SKM-1 (cell line): ENCODE data around the gene MAGEA9B.
A peak's percentile ranks its signal among the peaks of the same experiment; 100 is the strongest.
"Not testable (repeated sequence)": the region's sequence is repeated elsewhere in the genome, so short reads cannot be mapped to it uniquely, and the experiment has no call there.

Experiments
- DNase-seq: peaks from one replicate; lab custom pipeline; 2025; ENCODE audit not compliant: unreplicated experiment; lab: John Stamatoyannopoulos, UW

Gene MAGEA9B

DNA sequence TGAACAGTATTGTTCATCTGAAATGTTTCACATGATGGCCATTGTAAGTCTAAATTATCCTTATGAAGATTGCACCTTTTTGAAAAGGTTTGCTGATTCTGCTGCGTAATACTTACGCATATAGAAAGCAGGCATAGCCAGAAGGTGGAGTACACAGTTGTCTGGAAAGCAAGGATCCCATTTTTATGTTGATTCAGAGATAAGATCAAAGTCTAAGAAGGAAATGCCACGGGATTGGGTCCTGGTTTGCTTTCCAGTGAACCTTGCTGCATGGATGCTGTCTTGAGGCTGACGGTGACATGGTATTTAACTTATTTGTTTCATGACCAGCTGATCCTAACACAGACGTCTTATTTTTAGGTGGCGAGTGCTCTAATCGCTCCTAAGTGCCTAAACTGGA, 15.5 kb downstream of the MAGEA9B start:
- DNase-seq: no peak

DNA sequence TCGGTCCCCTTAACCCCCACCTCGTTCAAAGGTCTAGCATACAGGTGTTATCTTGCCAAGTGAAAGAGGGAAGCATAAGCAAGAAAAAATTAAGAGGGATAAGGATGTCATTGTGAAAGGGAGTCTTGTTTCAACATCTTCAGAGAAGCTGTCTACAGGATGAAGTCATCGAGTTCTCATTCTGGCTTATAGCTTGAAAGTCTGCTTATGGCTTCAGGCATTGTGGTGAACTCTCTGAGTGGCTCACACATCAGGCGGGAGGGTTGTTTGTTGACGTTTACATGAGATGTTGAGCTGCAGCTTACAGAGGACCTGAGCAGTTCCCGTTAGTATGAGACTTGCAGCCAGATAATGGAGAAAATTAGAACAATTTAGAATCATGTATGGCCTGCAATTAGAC, 16.6 kb downstream of the MAGEA9B start:
- DNase-seq: peak; percentile 11

DNA sequence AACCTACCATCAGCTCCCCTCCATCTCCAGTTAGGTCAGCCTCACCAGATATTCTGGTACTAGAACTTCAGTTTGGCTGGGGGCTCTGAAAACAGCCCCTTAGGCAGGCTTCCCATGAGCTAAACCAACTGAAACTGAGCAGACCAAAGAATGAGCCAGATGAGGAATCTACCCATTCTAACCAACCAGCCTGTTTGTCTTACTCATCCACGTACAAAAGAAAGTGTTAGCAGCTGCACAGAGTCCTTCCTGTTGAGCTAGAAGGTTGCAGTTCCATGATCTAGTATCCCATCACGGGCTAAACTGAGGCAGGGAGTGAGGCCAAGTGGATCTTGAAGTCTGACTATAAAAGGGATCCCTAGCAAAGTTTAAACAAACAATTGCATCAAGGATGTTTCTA, 17.5 kb downstream of the MAGEA9B start:
- DNase-seq: no peak

DNA sequence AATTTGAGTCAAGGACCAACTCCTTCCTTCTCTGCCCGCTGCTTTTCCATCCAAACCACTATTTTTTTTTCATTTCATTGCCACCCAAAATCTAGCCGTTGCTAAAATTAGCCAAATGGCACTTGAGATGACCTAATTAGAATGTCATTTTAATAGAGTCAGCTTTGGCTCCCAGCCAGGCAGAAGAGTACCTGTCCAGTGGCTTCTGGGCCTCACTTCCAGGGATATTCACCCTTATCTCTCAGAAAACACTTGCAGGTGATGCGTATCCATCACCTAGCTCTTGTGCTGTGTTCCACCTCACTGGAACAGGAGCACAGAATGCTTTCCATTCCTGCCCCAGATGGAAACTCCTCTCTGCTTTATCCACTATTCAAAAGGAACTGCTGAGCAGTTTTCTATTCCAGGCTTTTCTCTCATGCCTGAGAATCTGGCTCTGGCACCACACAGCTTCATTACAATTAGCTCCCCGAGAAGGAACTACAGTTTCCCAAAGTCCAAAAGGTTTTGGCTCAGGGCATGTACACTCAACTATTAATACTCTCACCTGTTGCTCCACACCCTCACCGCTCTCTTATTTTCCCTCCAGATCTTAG, 18.5 kb downstream of the MAGEA9B start:
- no peak for DNase-seq

DNA sequence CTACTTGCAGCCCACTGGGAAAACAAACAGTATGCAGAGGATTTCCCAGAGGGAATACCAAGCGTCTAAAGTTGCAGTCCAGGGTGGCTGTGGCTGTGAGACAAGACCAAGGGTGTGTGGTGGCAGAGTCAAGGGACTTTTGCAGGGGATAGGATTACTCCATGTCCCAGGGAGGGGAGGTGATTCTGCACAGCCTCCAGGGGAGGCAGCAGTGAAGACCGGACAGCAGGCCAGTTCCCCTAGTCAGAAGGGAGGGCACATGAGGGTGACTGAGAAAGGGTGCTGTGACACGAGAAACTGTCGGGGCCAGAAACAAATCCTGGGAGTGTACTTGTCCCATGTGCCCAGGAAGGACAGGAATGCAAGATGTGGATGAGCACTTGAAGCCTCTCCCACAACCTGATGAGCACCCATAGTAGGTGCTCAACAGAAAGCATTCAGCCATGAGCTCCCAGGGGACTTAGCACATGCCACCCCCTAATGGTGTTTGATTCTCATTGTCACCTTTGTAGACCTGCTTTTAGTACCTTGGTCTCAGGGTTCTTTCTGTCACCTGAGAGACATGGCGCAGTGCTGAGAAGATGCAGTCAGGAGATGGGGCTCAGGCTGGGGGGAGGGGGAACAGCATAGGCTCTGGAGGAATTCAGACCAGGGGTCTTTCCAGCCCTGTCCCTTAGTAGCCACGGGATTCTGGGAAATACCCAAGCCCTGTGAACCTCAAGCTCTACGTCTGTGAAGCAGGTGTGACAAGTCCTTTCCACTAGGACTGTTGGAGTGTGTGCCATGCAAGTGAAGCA, 19.4 kb downstream of the MAGEA9B start:
- DNase-seq: no peak

DNA sequence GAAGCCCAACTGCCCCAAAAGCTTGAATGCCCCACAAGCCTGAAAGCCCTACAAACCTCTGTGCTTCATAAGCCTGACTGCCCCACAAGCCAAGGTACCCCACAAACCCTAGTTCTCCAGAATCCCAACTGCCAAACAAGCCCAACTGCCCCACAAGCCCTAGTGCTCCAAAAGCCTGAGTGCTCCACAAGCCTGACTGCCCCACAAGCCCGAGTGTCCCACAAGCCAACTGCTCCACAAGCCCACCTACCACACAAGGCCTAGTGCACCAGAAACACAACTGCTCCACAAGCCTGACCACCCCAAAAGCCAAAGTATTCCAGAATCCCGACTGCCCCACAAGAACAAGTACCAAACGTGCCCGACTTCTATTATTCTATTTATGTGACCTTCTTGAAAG, 23.9 kb downstream of the MAGEA9B start:
- DNase-seq: no peak

DNA sequence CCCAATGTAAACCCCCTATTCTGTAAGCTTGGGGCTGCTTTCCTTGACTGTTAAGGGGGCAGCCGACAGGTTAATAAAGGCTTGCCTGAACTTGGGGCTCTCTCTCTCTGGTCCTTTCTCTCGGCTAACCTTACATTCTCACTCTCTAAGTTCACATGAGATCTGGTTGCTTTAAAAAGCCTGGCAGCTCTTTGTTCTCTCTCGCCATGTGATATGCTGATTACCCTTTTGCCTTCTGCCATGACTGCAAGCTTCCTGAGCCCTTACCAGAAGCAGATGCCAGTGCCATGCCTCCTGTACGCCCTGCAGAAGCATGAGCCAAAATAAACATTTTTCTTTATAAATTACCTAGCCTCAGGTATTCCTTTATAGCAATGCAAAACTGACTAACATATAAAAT, 32.0 kb downstream of the MAGEA9B start:
- DNase-seq: not testable (repeated sequence)

DNA sequence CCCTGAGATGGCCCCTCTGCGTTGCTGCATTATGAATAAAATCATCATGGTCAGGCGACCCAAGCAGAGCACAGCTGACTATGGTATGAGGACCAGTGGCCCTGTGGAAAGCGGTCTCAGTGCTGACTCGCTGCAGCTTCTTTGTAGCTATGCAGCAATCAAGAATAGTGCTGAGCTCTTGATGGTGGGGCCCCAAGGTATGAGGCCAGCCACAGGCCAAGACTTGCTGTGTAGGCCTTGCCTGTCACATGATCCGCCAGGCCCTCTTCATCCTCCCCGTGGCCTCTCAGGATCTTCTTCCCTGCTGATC, 35.4 kb downstream of the MAGEA9B start:
- DNase-seq: not testable (repeated sequence)

DNA sequence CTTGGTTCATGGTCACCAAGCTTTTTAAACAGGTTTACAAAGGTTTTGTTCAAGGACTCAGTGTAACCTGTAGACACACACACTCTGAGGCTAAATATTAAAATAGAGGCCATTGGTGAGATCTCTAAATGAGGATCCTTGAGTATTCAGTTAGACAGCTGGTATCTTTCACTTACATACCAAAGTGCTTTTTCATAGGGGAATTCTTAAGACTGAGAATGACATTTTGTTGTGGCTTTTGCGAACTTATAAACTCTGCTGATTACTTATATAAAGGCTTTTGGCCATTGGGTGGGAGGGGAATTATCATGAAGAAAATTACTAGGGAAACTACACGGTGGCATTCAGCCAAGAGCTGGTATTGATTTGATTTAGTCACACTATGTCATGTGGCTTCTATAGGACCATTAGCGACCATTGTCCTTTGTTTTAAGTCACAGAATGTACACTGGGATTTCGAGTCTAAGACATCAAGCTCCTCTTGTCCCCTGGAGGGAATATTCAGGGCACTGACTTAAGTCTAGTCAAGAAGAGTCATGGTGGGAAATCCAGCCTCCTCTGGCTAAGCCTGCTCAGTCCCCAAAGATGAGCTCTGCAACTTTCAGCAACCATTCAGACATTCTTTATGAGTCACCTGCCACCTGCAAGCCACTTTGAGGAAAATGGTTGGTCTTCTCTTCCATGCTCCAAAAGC, 35.9 kb downstream of the MAGEA9B start:
- not testable (repeated sequence) for DNase-seq

DNA sequence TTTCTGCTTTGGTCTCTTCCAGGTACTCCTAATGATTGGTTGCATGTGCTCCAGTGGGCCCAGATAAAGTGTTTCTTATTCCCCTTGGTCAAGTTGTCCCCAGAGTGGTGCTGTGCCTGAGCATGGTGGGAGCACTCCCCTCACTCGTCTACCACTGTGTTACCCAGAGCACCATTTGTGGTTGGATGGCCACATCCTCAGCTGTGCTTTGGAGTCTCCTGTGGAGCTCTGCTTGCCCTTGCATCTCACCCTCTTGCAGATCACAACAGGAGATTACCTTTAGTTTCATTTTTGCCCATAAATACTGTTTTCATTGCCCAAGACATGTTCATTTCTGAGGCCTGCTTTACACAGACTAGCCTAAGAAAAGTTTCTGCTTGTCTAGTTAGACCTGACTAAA, 36.8 kb downstream of the MAGEA9B start:
- not testable (repeated sequence) for DNase-seq

DNA sequence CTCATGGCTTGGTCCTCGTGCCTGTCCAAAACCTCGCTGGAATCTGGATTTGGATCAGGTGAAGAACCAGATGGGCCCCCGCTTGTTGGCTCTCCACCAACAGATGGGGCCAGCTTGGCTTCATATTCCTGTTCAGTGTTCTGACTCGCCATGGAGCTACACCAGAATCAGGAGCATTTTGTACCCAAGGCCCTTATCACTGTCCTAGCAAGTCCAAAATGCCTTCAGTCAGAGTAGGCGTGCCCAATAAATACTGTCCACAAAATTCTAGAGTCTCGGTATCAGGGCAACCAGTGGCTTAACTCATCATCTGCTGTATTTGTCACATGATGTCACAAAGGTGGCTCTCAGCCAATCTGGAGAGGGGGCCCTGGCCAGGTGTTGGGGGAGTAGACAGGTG, 37.6 kb downstream of the MAGEA9B start, which contains the start of gene HSFX3:
HSFX3 (minus strand) TSS at position 224 of the 400 bp plus-strand sequence; CDS start at position 152, 72 bp downstream.
- DNase-seq: not testable (repeated sequence)

DNA sequence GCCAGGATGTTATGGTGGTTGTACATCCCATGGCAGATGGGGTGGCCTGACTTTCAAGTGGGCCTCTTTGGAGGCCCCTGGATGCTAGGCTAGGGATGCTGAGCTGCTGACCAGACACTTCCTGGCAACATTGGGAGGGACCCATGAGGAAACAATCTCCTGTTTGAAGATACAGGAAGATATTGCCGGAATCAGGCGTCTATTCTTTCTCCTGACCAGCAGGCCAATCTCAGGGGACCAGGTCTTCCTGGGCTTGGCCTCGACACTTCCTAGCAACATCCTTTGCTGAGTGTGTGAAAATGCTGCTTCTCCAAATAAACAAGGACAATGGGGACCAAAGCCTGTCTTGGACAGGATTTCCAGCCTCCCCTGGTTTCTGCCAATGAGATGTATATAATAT, 39.5 kb downstream of the MAGEA9B start:
- DNase-seq: not testable (repeated sequence)

DNA sequence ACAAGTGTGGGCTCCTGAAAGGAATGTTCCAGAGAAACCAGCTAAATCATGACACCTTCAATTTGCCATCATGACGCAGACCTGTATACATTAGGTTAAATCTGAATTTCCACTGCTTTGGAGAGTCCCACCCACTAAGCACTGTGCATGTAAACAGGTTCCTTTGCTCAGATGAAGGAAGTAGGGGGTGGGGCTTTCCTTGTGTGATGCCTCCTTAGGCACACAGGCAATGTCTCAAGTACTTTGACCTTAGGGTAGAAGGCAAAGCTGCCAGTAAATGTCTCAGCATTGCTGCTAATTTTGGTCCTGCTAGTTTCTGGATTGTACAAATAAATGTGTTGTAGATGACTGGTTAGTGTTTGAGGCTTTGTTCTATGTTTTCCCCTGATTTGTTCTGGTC, 40.3 kb downstream of the MAGEA9B start:
- DNase-seq: not testable (repeated sequence)

DNA sequence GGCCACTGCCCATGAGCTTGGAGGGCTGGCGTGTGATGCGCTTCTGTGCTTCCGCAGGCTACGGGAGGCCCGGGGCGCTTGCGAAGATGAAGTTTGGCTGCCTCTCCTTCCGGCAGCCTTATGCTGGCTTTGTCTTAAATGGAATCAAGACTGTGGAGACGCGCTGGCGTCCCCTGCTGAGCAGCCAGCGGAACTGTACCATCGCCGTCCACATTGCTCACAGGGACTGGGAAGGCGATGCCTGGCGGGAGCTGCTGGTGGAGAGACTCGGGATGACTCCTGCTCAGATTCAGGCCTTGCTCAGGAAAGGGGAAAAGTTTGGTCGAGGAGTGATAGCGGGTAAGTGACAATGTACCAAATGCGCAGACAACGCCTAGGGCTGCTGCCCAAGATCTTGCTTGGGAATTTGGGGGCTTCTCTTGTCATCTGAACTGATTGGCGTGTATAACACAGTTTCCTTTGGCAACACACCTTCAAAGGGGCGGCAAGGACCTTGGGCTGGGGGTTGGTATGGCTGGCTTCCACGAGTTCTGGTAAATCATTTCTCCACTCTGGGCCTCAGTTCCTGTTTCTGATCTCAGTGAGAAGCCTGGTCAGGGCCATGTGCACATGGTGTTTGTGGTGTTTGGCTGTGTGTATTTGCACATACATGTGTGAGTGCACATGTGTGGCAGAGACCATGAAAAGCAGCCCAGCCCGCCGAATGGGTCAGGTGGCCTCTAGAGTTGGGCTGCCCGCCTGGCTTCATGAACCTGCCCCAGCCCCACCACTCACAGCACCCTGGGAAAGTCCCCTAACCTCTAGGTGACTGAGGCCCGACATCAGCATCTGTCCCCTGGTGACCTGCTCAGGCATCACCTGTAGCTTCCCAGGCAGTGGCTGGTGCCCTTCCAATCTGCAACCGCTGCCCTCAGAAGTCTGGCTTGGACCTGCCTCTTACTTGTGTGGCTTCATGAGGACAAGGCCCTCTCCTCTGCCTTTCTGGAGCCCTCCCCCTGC, 41.4 kb downstream of the MAGEA9B start:
- not testable (repeated sequence) for DNase-seq

DNA sequence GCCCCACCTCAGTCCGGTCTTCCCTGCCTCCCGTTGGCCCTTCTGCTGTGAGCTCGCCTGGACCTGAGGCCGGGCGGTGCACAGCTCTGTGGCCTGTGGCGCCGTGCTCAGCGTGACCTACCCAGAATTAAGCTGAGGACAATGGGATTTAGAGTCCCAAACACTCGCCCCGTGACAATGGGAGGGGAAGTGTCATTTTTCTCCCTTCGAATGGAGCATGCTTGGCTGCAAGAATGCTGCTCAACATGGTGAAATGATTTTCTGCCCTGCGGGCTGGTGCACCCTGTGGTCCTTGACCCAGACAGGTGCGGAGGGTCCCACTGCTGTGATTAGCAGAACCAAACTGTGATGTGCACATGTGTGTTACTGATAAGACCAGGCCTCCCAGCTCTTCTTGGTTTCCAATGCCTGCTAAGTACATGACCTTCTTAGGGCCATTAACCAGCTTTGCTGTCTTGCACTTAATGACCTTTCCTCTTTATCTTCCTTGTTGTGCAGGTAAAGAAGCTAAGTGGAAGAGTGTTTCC, 45.7 kb downstream of the MAGEA9B start:
- DNase-seq: no peak

DNA sequence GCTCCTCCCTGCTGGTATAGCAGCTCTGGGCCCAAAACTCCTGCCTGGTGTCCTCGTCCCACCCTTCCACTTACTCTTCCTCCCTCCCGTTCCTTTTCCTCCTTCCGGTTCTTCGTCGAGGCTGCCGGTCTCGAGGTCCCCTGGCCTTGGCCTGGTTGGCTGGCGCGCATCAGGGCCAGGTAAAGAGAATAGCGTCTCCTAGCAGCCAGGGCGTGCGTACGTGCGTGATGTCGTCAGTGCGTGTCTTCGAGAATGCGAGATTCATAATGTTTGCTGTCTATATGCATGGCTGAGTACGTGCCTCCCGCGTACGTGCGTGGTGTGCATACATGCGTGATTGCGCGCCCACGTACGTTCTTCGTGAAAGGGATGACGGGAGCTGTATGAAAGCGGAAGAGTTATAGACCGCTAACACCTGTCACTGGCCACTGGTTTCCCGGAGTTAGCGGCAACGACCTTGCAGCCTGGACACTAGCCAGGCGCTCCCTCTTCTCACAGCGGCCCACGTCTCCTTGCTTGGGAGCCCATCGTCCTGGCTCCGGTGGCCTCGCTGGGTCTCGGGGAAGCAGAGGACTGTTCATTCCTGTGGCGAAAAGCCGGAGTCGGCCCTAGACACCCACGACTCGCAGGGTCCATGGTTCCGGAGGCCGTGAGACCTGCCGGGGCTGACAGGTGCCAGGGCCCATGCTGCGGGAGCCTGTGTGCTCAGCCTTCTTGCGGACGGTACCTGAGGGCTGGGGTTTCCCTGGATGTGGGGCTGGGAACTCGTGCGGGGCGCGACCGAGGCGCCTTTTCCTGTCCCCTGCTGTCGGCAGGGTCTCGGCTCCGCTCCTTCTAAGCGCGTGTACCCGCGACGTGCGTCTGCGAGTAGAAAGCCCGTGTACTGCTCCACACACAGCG, 46.4 kb downstream of the MAGEA9B start, which contains the start of gene EOLA1:
EOLA1 (plus strand) TSS at position 392 of the 900 bp plus-strand sequence. CDS start 4,619 bp downstream, outside the sequence.
- peak; percentile 83 for DNase-seq

DNA sequence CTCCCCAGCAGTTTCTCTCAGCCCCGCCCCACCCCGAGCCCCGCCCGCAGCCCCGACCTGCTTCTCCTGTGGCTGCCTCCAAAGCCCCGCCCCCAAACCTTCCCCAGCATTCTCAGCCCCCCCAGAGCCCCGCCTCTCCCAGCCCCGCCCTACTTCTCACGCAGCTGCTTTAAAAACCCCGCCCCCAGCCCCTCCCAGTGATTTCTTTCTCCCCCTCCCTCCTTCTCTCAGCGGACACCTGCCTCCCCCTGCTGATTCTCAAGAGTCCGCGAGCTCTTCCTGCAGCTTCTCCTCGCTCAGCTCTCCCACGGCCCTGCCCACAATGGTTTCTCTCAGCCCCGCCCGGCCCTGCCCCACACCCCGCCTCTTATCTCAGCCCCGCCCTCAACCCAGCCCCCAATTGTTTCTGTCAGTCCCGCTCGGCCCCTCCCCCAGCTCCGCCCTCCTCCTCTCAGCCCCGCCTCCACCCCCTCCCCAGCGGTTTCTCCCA, 47.1 kb downstream of the MAGEA9B start:
- DNase-seq: peak; percentile 35

DNA sequence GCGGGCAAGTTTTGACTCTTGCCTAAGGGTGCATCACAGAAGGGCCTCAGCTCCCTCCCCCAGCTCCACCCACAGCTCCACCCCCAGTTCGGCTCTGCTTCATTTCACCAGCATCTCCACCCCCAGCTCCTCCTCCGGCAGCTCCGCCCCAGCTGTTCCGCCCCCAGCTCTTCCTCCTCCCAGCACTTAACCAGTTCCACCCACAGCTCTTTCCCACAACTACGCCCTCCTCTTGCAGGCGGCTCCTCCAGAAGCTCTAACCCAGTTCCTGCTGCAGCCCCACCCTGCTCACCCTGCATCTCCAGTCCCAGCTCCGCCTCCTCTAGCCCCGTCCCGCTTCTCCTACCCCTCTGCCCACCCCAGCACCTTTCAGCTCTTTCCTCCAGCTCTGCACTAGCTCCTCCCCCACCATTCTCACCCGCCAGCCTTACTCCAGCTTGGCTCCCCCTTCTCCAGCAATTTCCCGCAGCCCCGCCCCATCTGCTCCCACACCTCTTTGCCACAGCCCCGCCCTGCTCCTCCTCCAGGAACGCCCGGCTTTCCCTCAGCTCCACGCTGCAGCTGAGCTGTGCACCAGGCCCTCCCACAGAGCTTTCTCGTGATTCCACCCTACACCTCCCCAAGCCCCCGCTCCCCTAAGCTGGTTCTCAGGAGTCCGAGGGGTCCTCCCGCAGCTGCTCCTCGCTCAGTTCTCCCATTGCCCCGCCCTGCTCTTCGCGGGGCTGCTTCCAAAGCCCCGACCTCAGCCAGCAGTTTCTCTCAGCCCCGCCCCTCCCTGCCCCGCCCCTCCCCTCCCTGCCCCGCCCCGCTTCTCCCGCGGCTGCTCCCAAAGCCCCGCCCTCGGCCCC, 47.8 kb downstream of the MAGEA9B start:
- peak; percentile 77 for DNase-seq
